DMS153 treated with DMSO at 0.1 percent for 48 hours (cell line): ENCODE results near the gene CDC42BPG.

ENCODE experiments used
- DNase-seq: peaks from one replicate; lab custom pipeline; 2025; ENCODE audit not compliant: unreplicated experiment; lab: John Stamatoyannopoulos, UW

The CDC42BPG gene

GRCh38 chr11:64792482-64792881 is 52.0 kb downstream of the CDC42BPG start:
- no peak for DNase-seq

GRCh38 chr11:64791781-64792291 is 52.6 kb downstream of the CDC42BPG start:
- DNase-seq: no peak

GRCh38 chr11:64790205-64791095 is 54.0 kb downstream of the CDC42BPG start:
- no peak for DNase-seq

- no peak for DNase-seq
These were observed 54.9 kb downstream of the CDC42BPG start for GRCh38 chr11:64789331-64790204.

GRCh38 chr11:64788321-64789215 is 55.9 kb downstream of the CDC42BPG start:
- no peak for DNase-seq

GRCh38 chr11:64787526-64788320 is 56.7 kb downstream of the CDC42BPG start:
- DNase-seq: no peak

- no peak for DNase-seq
These were observed 58.1 kb downstream of the CDC42BPG start for GRCh38 chr11:64786308-64786707.

GRCh38 chr11:64784813-64785581 is 59.5 kb downstream of the CDC42BPG start:
- DNase-seq: no peak

- peak; percentile 99 for DNase-seq
These were observed 65.8 kb downstream of the CDC42BPG start, which contains the start of gene SF1 for GRCh38 chr11:64778473-64779298. TSS of gene SF1 (minus strand) at chr11:64778542. CDS start at chr11:64778392, 150 bp downstream.

GRCh38 chr11:64778223-64778472 is 66.3 kb downstream of the CDC42BPG start:
- no peak for DNase-seq

GRCh38 chr11:64777449-64778222 is 66.8 kb downstream of the CDC42BPG start:
- DNase-seq: peak; percentile 36

- DNase-seq: no peak
These were observed 67.6 kb downstream of the CDC42BPG start for GRCh38 chr11:64776875-64777274.

- no peak for DNase-seq
These were observed 68.0 kb downstream of the CDC42BPG start for GRCh38 chr11:64776425-64776824.

- DNase-seq: no peak
These were observed 70.3 kb downstream of the CDC42BPG start for GRCh38 chr11:64774144-64774543.
